Activated naive CD8-positive, alpha-beta T cell treated with anti-CD3 and anti-CD28 coated beads, Interleukin-2, amount 10 ng/mL, durations not matched to agents 7 days and 5 days (primary cell): Measurements from ENCODE around the gene RBMS1. TPM values are rescaled to one million over a fixed set of nuclear protein-coding genes. Genes with fewer than 3 reads are reported as not detected.

Experiments used
- ATAC-seq: fragments of 150-1000 bp; cut with Tn5 transposase; one replicate; pipeline ENCODE4 v1.10.0; 2021; ENCODE audit warnings: low read depth, moderate library complexity
- POLR2A ChIA-PET: fragments of 350-600 bp; sonication (Branson Sonifier 250); formaldehyde crosslinking; loops from one replicate; lab custom pipeline; 2021; ENCODE audit warnings: antibody characterized with exemption; lab: Charles Lee
- DNase-seq: peaks from one replicate; pipeline ENCODE4 v3.0.0; 2021
- H3K27ac Mint-ChIP-seq: one replicate; pipeline ENCODE4 v1.8.0; 2022; ENCODE audit warnings: mild to moderate bottlenecking, mixed read lengths
- H3K27me3 Mint-ChIP-seq: one replicate; pipeline ENCODE4 v1.8.0; 2022; ENCODE audit warnings: mild to moderate bottlenecking, moderate library complexity, mixed read lengths
- H3K36me3 Mint-ChIP-seq: one replicate; pipeline ENCODE4 v1.8.0; 2021; ENCODE audit warnings: mild to moderate bottlenecking, mixed read lengths
- H3K4me1 Mint-ChIP-seq: one replicate; pipeline ENCODE4 v1.8.0; 2021; ENCODE audit warnings: mixed read lengths
- H3K4me3 Mint-ChIP-seq: one replicate; pipeline ENCODE4 v1.8.0; 2022; ENCODE audit warnings: mild to moderate bottlenecking, moderate library complexity, mixed read lengths
- H3K9me3 Mint-ChIP-seq: one replicate; pipeline ENCODE4 v1.8.0; 2021; ENCODE audit warnings: mixed read lengths
- total RNA-seq, 2 experiments: library from RNA; stranded (reverse); gene quantifications; one replicate each; pipeline ENCODE4 v1.2.3, GENCODE V29; 2021

Gene RBMS1
- total RNA-seq, 2 experiments from 2014 or later, result 87.9 to 90.6 TPM

- H3K4me3 Mint-ChIP-seq, result no peak overlapping the region
Measured at GRCh38 chr2:160420711-160421110, 72.9 kb downstream of the RBMS1 start.

GRCh38 chr2:160419776-160420505 lies 73.7 kb downstream of the RBMS1 start:
- POLR2A ChIA-PET, result interaction anchor here (0.6 to 1.4 kb wide), 3 partner anchors 8 to 14 kb away, joined by 3 to 8 read pairs (median 3); no protein-coding TSS in a partner anchor
- no peak for ATAC-seq
- no peak for DNase-seq

More at GRCh38 chr2:160420711-160421110, 72.9 kb downstream of the RBMS1 start:
- no peak overlapping the region for H3K27ac Mint-ChIP-seq
- POLR2A ChIA-PET, result interaction anchor here (1.4 to 1.7 kb wide), 2 partner anchors 9 to 10 kb away, joined by 6 to 8 read pairs; no protein-coding TSS in a partner anchor
- peaks cover 38% of the 10 kb centered on the region for H3K36me3 Mint-ChIP-seq
- DNase-seq (no peak), ATAC-seq (no peak)
- H3K4me1 Mint-ChIP-seq, result peaks cover 52% of the 10 kb centered on the region
- H3K9me3 Mint-ChIP-seq, result no peaks in the 10 kb centered on the region
- no peaks in the 10 kb centered on the region for H3K27me3 Mint-ChIP-seq

GRCh38 chr2:160418853-160419252 lies 74.8 kb downstream of the RBMS1 start:
- H3K4me1 Mint-ChIP-seq, result peaks cover 53% of the 10 kb centered on the region
- no peak overlapping the region for H3K4me3 Mint-ChIP-seq
- H3K27ac Mint-ChIP-seq, result no peak overlapping the region
- H3K9me3 Mint-ChIP-seq, result no peaks in the 10 kb centered on the region
- DNase-seq (no peak), ATAC-seq (no peak)
- H3K27me3 Mint-ChIP-seq, result no peaks in the 10 kb centered on the region
- H3K36me3 Mint-ChIP-seq, result peaks cover 39% of the 10 kb centered on the region
- POLR2A ChIA-PET, result interaction anchor here (0.6 kb wide), 1 partner anchor 11 kb away, joined by 3 read pairs; no protein-coding TSS in a partner anchor

More at GRCh38 chr2:160419776-160420505, 73.7 kb downstream of the RBMS1 start:
- H3K36me3 Mint-ChIP-seq, result peaks cover 39% of the 10 kb centered on the region
- H3K9me3 Mint-ChIP-seq, result no peaks in the 10 kb centered on the region
- peak overlapping the region; percentile 1 for H3K27ac Mint-ChIP-seq
- no peak overlapping the region for H3K4me3 Mint-ChIP-seq
- H3K27me3 Mint-ChIP-seq, result no peaks in the 10 kb centered on the region
- H3K4me1 Mint-ChIP-seq, result peaks cover 51% of the 10 kb centered on the region

- no peak overlapping the region for H3K27ac Mint-ChIP-seq
- no peaks in the 10 kb centered on the region for H3K9me3 Mint-ChIP-seq
- DNase-seq, result no peak
- POLR2A ChIA-PET, result no interaction called here
- no peak overlapping the region for H3K4me3 Mint-ChIP-seq
- H3K36me3 Mint-ChIP-seq, result peaks cover 35% of the 10 kb centered on the region
- no peak for ATAC-seq
- H3K27me3 Mint-ChIP-seq, result no peaks in the 10 kb centered on the region
- H3K4me1 Mint-ChIP-seq, result peaks cover 52% of the 10 kb centered on the region
Measured at GRCh38 chr2:160418398-160418765, 75.2 kb downstream of the RBMS1 start.

GRCh38 chr2:160417745-160418397 lies 75.7 kb downstream of the RBMS1 start:
- POLR2A ChIA-PET, result interaction anchor here (0.6 to 0.9 kb wide), 2 partner anchors 12 to 58 kb away, joined by 3 to 4 read pairs; no protein-coding TSS in a partner anchor
- H3K36me3 Mint-ChIP-seq, result peaks cover 33% of the 10 kb centered on the region
- H3K9me3 Mint-ChIP-seq, result no peaks in the 10 kb centered on the region
- no peak overlapping the region for H3K27ac Mint-ChIP-seq
- no peaks in the 10 kb centered on the region for H3K27me3 Mint-ChIP-seq
- H3K4me3 Mint-ChIP-seq, result no peak overlapping the region
- DNase-seq, result no peak
- H3K4me1 Mint-ChIP-seq, result peaks cover 52% of the 10 kb centered on the region
- ATAC-seq, result peak; percentile 68

GRCh38 chr2:160415991-160416390 lies 77.6 kb downstream of the RBMS1 start:
- H3K4me3 Mint-ChIP-seq, result no peak overlapping the region
- H3K9me3 Mint-ChIP-seq, result no peaks in the 10 kb centered on the region
- ATAC-seq (no peak), DNase-seq (no peak)
- H3K27me3 Mint-ChIP-seq, result no peaks in the 10 kb centered on the region
- POLR2A ChIA-PET, result no interaction called here
- H3K4me1 Mint-ChIP-seq, result peaks cover 50% of the 10 kb centered on the region
- H3K36me3 Mint-ChIP-seq, result peaks cover 19% of the 10 kb centered on the region
- H3K27ac Mint-ChIP-seq, result no peak overlapping the region

GRCh38 chr2:160411955-160412354 lies 81.7 kb downstream of the RBMS1 start:
- H3K4me1 Mint-ChIP-seq, result peaks cover 57% of the 10 kb centered on the region

GRCh38 chr2:160411167-160411566 lies 82.4 kb downstream of the RBMS1 start:
- Mint-ChIP-seq H3K36me3 (peaks cover 19% of the 10 kb centered on the region), H3K9me3 (no peaks in the 10 kb centered on the region), H3K4me1 (peaks cover 57% of the 10 kb centered on the region), H3K27ac (peak overlapping the region; percentile 94), H3K27me3 (no peaks in the 10 kb centered on the region), H3K4me3 (peak overlapping the region; percentile 81)
- POLR2A ChIA-PET, result interaction anchor here (1.5 to 3.9 kb wide), 3 partner anchors 9 to 17 kb away, joined by 6 to 22 read pairs (median 8); no protein-coding TSS in a partner anchor
- DNase-seq (no peak), ATAC-seq (peak; percentile 50)

More at GRCh38 chr2:160411955-160412354, 81.7 kb downstream of the RBMS1 start:
- no peak for ATAC-seq
- POLR2A ChIA-PET, result interaction anchor here (0.6 to 3.9 kb wide), 5 partner anchors 8 to 81 kb away, joined by 3 to 22 read pairs (median 6); partner anchors contain the start of gene RBMS1
- Mint-ChIP-seq H3K9me3 (no peaks in the 10 kb centered on the region), H3K27me3 (no peaks in the 10 kb centered on the region), H3K4me3 (peak overlapping the region; percentile 81), H3K27ac (peak overlapping the region; percentile 94), H3K36me3 (peaks cover 16% of the 10 kb centered on the region)
- DNase-seq, result no peak

GRCh38 chr2:160409480-160409879 lies 84.1 kb downstream of the RBMS1 start:
- H3K4me3 Mint-ChIP-seq, result peak overlapping the region; percentile 12
- POLR2A ChIA-PET, result no interaction called here
- H3K9me3 Mint-ChIP-seq, result no peaks in the 10 kb centered on the region
- H3K36me3 Mint-ChIP-seq, result peaks cover 10% of the 10 kb centered on the region
- ATAC-seq, result no peak
- H3K4me1 Mint-ChIP-seq, result peaks cover 67% of the 10 kb centered on the region
- H3K27ac Mint-ChIP-seq, result peak overlapping the region; percentile 4
- no peaks in the 10 kb centered on the region for H3K27me3 Mint-ChIP-seq
- DNase-seq, result no peak

- peak overlapping the region; percentile 95 for H3K27ac Mint-ChIP-seq
Measured at GRCh38 chr2:160408959-160409291, 84.7 kb downstream of the RBMS1 start.

GRCh38 chr2:160408173-160408958 lies 85.2 kb downstream of the RBMS1 start:
- DNase-seq (no peak), ATAC-seq (no peak)
- Mint-ChIP-seq H3K27me3 (no peaks in the 10 kb centered on the region), H3K4me1 (peaks cover 70% of the 10 kb centered on the region), H3K9me3 (no peaks in the 10 kb centered on the region), H3K4me3 (peak overlapping the region; percentile 94), H3K36me3 (peaks cover 10% of the 10 kb centered on the region), H3K27ac (peak overlapping the region; percentile 95)
- POLR2A ChIA-PET, result interaction anchor here (0.9 to 3.0 kb wide), 5 partner anchors 11 to 84 kb away, joined by 3 to 23 read pairs (median 3); partner anchors contain the start of gene RBMS1

More at GRCh38 chr2:160408959-160409291, 84.7 kb downstream of the RBMS1 start:
- Mint-ChIP-seq H3K27me3 (no peaks in the 10 kb centered on the region), H3K36me3 (peaks cover 10% of the 10 kb centered on the region), H3K4me1 (peaks cover 68% of the 10 kb centered on the region), H3K4me3 (peak overlapping the region; percentile 94), H3K9me3 (no peaks in the 10 kb centered on the region)
- ATAC-seq (no peak), DNase-seq (no peak)
- POLR2A ChIA-PET, result no interaction called here

- Mint-ChIP-seq H3K27me3 (no peaks in the 10 kb centered on the region), H3K9me3 (no peaks in the 10 kb centered on the region), H3K36me3 (peaks cover 13% of the 10 kb centered on the region), H3K4me3 (peak overlapping the region; percentile 97), H3K27ac (peak overlapping the region; percentile 95), H3K4me1 (peaks cover 72% of the 10 kb centered on the region)
- ATAC-seq (peak; percentile 41), DNase-seq (peak; percentile 79)
- POLR2A ChIA-PET, result interaction anchor here (0.9 to 3.0 kb wide), 8 partner anchors 12 to 85 kb away, joined by 3 to 23 read pairs (median 5); partner anchors contain the start of gene RBMS1
Measured at GRCh38 chr2:160407393-160408172, 86.0 kb downstream of the RBMS1 start.
